ENCODE data around the gene PRMT1.

GRCh38 chr19:49632576-49632975, 44.5 kb upstream of the PRMT1 start:
- no peak for TF ChIP-seq TCF7L2 (IDR thresholded peaks at IDR 0.05; ENCODE audit: low read depth, low read length)
- no peak for TF ChIP-seq REST (IDR thresholded peaks at IDR 0.05; ENCODE audit: insufficient read depth in 1 of 2, low read depth in 2 of 2, low read length in 1 of 2)
